T47D (cell line): ENCODE measurements around the gene DHRSX.
"Not testable (repeated sequence)": the region's sequence is repeated elsewhere in the genome, so short reads cannot be mapped to it uniquely, and the experiment has no call there.

Experiments used
- DNase-seq, 2 experiments: peaks; one replicate each; pipeline versions ENCODE4 v3.0.0 to v3.0.0-alpha.2; 2011 to 2012; ENCODE audit warnings: low read depth in 1 of 2, low spot score in 1 of 2
- JUND ChIP-seq: IDR thresholded peaks from 2 replicates; pipeline ENCODE4 v1.6.1; 2012; ENCODE audit warnings: low read depth
- in situ Hi-C: cut with HindIII; loops from 2 replicates; pipeline ENCODE4 v1.10.0; 2016; ENCODE audit warnings: low sequenced_read_pairs, low pct_unique_long_range_greater_than_20kb

DHRSX gene

DNA sequence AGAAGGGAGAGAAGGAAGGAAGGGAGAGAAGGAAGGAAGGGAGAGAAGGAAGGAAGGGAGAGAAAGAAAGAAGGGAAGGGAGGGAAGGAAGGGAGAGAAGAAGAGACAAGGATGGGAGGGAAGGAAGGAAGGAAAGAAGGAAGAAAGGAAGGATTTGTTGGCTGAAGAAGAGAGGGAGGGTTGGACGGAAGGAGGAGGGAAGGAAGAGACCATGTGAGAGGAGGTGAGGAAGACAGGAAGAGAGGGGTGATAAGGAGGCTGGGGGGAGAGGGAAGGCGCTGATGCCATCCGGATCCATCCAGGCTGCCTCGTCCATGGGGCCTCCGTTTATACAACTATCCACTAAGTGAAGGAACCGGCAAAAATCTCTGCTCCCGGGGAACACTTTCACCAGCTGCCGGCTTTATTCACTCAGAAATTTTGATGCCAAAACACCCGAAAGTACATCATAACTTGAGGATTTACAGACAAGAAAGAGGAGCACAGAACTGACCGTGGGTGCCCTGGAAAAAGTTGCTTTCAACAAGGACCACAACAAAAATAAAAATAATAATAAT, 14.9 kb downstream of the DHRSX start:
- in situ Hi-C loops: no loop called here
- DNase-seq: no peak
- no peak for TF ChIP-seq JUND

- TF ChIP-seq JUND: no peak
- no peak for DNase-seq
- in situ Hi-C loops: no loop called here
Measured at GRCh38 chrX:2484721-2485648, 15.8 kb downstream of the DHRSX start.

DNA sequence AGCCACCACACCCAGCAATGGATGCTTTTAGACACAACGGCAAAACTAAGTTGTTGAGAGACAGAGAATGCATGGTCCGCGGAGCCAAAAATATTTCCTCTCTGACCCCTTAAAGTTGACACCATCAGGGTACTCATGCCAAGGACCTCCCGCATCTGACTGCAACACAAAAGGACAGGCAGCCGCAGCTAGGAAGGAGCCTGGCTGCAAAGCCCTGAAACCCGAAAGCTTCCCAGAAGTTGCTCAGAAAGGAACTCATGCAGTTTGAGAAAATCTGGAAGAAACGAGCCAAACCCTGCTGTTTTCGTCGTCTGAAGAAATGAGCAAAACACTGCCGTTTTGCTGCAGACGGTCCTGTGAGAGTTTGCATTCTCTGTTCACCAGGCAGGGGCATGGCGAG, 16.5 kb downstream of the DHRSX start:
- no peak for DNase-seq
- TF ChIP-seq JUND: no peak
- in situ Hi-C loops: no loop called here

DNA sequence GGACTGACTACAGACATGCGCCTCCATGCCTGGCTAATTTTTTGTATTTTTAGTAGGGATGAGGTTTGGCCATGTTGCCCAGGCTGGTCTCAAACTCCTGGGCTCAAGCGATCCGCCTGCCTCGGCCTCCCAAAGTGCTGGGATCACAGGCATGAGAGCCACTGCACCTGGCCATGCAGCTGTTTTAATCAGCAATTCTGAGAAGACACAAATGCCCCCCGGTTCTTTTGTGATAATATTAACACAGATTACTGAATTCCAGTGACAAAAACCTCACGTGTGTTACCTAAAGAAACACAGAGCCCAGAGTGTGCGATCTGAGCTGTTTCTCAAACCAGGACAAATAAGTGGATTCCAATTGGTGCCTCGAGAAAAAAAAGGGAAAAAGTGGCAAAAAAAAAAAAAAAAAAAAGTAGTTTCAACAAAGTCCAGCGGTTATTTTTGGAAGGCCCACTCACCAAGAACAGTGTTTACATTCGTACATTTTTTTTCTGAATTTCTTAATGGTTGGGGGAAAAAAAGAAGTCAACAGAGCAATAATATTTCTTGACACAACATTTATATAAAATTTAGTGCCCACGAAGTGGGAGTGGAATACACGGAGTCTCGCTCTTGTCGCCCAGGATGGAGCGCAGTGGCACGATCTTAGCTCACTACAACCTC, 17.2 kb downstream of the DHRSX start:
- in situ Hi-C loops: no loop called here
- DNase-seq: no peak
- TF ChIP-seq JUND: no peak

GRCh38 chrX:2481597-2481996, 19.2 kb downstream of the DHRSX start:
- DNase-seq, in situ Hi-C loops: not testable (repeated sequence)

DNA sequence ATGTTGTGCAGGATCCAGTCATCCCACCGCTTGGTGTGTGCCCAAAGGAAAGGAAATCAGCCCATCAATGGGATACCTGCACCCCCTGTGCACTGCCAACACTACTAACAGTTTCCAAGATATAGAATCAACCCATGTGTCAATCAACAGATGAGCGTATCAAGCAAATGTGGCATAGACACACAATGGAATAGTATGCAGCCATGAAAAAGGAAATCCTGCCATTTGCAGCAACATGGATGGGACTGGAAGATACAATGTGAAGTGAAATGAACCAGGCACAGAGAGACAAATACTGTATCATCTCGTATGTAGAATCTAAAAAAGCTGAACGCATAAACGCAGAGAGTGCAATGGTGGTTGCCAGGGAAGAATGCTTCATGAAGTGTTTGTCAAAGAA, 20.8 kb downstream of the DHRSX start:
- DNase-seq, in situ Hi-C loops: not testable (repeated sequence)

GRCh38 chrX:2479420-2479780, 21.4 kb downstream of the DHRSX start:
- in situ Hi-C loops: no loop called here
- TF ChIP-seq JUND: no peak
- DNase-seq: no peak

DNA sequence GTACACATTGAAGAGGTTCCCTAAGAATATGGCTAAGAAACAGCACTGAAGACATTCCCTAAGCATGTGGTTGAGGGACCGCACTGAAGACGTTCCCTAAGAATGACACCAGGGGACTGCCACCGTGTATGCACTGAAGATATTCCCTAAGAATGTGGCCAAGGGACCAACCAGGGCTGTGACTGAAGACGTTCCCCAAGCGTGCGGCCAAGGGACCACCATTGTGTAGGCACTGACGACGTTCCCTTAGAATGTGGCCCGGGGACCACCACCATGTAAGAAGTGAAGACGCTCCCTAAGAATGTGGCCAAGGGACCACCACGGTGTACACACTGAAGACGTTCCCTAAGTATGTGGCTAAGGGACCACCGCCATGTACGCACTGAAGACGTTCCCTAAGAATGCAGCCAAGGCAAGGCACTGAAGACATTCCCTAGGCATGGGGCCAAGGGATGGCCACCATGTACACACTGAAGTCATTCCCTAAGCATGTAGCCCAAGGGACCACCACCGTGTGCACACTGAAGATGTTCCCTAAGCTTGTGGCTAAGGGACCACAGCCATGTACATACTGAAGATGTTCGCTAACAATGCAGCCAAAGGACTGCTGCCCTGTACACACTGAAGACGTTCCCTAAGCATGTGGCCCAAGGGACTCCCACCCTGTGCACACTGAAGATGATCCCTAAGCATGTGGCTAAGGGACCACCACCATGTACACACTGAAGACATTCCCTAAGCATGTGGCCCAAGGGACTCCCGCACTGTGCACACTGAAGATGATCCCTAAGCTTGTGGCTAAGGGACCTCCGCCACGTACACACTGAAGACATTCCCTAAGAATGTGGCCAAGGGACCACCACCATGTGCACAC, 22.0 kb downstream of the DHRSX start:
- in situ Hi-C loops: no loop called here
- no peak for TF ChIP-seq JUND
- no peak for DNase-seq

DNA sequence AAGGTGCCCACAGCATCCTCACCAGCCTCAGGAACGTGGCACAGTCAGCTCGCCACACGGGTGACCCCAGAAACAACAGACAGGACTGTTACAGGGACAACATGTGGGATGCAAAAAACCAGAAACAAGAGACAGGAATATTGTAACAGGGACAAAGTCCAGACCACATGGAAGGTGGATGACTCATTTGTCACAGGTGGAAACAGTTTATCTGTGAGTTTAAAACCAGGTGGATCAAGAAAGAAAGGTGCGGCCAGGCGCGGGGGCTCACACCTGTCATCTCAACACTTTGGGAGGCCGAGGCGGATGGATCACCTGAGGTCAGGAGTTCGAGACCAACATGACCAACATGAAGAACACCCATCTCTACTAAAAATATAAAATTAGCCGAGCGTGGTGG, 23.5 kb downstream of the DHRSX start:
- in situ Hi-C loops: not testable (repeated sequence)

DNA sequence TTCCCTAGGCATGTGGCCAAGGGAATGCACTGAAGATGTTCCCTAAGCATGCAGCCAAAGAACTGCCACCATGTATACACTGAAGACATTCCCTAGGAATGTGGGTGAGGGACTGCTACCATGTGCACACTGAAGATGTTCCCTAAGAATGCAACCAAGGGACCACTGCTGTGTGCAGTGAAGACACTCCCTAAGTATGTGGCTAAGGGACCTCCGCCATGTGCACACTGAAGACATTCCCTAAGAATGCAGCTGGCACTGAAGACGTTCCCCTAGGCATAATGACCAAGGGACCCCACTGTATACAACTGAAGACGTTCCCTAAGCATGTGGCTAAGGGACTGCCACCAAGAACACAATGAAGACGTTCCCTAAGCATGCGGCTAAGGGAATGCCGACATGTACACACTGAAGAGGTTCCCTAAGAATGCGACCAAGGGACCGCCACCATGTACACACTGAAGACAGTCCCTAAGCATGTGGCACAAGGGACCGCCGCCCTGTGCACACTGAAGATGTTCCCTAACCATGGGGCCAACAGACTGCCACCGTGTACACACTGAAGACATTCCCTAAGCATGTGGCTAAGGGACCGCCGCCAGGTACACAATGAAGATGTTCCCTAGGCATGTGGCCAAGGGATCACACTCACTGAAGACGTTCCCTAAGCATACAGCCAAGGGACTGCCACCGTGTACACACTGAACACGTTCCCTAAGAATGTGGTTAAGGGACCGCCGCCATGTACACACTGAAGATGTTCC, 25.6 kb downstream of the DHRSX start:
- in situ Hi-C loops: no loop called here
- no peak for TF ChIP-seq JUND
- DNase-seq: no peak

More for the DNA sequence above, 23.5 kb downstream of the DHRSX start:
- not testable (repeated sequence) for DNase-seq

DNA sequence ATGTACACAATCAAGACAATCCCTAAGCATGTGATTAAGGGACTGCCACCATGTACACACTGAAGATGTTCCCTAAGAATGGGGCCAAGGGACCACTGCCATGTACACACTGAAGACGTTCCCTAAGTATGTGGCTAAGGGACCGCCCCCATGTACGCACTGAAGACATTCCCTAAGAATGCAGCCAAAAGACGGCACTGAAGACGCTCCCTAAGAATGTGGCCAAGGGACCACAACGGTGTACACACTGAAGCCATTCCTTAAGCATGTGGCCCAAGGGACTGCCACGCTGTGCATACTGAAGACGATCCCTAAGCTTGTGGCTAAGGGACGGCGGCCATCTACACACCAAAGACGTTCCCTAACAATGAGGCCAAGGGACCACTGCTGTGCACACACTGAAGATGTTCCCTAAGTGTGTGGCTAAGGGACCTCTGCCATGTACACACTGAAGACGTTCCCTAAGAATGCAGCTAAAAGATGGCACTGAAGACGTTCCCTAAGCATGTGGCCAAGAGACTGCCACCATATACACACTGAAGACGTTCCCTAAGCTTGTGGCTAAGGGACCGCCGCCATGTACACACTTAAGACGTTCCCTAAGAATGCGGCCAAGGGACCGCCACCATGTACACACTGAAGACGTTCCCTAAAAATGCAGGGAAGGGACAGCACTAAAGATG, 26.4 kb downstream of the DHRSX start:
- no peak for TF ChIP-seq JUND
- DNase-seq: no peak
- in situ Hi-C loops: no loop called here

DNA sequence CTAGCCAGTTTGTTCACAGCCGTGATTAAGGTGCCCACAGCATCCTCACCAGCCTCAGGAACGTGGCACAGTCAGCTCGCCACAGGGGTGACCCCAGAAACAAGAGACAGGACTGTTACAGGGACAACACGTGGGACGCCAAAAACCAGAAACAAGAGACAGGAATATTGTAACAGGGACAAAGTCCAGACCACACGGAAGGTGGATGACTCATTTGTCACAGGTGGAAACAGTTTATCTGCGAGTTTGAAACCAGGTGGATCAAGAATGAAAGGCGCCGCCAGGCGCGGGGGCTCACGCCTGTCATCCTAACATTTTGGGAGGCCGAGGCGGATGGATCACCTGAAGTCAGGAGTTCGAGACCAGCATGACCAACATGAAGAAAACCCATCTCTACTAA, 27.7 kb downstream of the DHRSX start:
- in situ Hi-C loops, DNase-seq: not testable (repeated sequence)
